GM12872 (cell line): ENCODE measurements around the gene EGF.

Experiments used
- TF ChIP-seq, protein P1 (sequence below): IDR thresholded peaks from 3 replicates; pipeline ENCODE4 v1.5.1; 2011; ENCODE audit warnings: low read depth, mild to moderate bottlenecking, low read length, moderate library complexity; ENCODE audit not compliant: insufficient read depth

EGF gene

DNA sequence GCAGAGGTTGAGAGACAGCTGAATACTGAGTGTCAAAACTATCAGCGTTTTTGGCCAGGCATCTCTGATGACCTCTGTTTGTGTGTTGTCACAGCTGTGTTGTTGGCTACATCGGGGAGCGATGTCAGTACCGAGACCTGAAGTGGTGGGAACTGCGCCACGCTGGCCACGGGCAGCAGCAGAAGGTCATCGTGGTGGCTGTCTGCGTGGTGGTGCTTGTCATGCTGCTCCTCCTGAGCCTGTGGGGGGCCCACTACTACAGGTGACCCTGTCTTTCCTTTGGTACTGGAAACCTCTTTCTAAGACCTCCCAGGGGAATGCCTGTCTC, 86.9 kb downstream of the EGF start:
- TF ChIP-seq, protein P1, sequence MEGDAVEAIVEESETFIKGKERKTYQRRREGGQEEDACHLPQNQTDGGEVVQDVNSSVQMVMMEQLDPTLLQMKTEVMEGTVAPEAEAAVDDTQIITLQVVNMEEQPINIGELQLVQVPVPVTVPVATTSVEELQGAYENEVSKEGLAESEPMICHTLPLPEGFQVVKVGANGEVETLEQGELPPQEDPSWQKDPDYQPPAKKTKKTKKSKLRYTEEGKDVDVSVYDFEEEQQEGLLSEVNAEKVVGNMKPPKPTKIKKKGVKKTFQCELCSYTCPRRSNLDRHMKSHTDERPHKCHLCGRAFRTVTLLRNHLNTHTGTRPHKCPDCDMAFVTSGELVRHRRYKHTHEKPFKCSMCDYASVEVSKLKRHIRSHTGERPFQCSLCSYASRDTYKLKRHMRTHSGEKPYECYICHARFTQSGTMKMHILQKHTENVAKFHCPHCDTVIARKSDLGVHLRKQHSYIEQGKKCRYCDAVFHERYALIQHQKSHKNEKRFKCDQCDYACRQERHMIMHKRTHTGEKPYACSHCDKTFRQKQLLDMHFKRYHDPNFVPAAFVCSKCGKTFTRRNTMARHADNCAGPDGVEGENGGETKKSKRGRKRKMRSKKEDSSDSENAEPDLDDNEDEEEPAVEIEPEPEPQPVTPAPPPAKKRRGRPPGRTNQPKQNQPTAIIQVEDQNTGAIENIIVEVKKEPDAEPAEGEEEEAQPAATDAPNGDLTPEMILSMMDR = no peak

- TF ChIP-seq, protein P1 = no peak
Measured at GRCh38 chr4:110002326-110002725, 89.6 kb downstream of the EGF start.

GRCh38 chr4:110003401-110004187, 90.9 kb downstream of the EGF start:
- TF ChIP-seq, protein P1 = no peak

GRCh38 chr4:110004556-110004955, 91.9 kb downstream of the EGF start:
- TF ChIP-seq, protein P1 = no peak

- TF ChIP-seq, protein P1 = peak; percentile 59
Measured at GRCh38 chr4:110005461-110006056, 92.9 kb downstream of the EGF start.

- TF ChIP-seq, protein P1 = no peak
Measured at GRCh38 chr4:110007217-110007616, 94.5 kb downstream of the EGF start.

DNA sequence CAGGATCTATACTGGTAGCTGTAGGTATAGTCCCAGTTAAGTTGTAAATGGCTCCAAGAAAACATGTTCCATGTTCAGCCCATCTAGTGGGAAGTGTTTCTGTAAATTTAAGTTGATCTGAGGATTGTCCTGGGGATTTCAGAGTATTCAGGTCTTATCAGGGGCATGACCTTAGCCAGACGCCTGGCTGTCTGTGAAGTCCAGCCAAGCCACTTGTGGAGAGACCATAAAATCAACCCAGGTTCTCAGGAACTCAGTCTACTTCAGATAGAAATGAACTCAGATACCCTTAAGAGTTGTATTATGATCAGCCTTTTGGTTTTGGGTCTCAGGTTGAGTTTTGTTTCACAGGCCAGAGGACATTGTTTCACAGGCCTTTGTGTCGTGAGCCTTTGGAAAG, 95.9 kb downstream of the EGF start:
- TF ChIP-seq, protein P1 = no peak
